K562 (cell line): ENCODE data around the gene ZBTB33. TPM values are rescaled to one million over a fixed set of nuclear protein-coding genes. Genes with fewer than 3 reads are reported as not detected.

Source experiments
- ATAC-seq: fragments of 200-7000 bp; cut with Tn5 transposase; 3 replicates; pipeline ENCODE4 v1.9.1; 2020; ENCODE audit warnings: moderate library complexity
- BruUV-seq: library from RNA; stranded (reverse); fragments of 400-500 nt; replicated peaks from 2 replicates; lab custom pipeline; 2021; lab: Mats Ljungman, UMichigan
- CTCF ChIA-PET: fragments of 300-600 bp; formaldehyde crosslinking; extraction: SDS; loops from one replicate; lab custom pipeline; 2021; ENCODE audit warnings: low intra/inter-chr PET ratio; lab: Yijun Ruan, JAX
- POLR2A ChIA-PET: fragments of 300-600, 350-650 bp; sonication (Branson Sonifier 250); formaldehyde crosslinking; extraction: SDS; loops from one replicate; lab custom pipeline; 2021; ENCODE audit warnings: antibody characterized with exemption, inconsistent platforms; lab: Yijun Ruan, JAX
- DNase-seq, 4 experiments: peaks; one replicate each; pipeline versions ENCODE4 v3.0.0 to v3.0.0-alpha.2; 2011 to 2018; ENCODE audit warnings: low spot score in 3 of 4, mixed read lengths in 3 of 4; ENCODE audit errors: extremely low read depth in 1 of 4
- FAIRE-seq: peaks from 2 replicates; lab custom pipeline; 2011; peaks lifted over from hg19 to GRCh38; lab: Jason Lieb, UNC
- H2AFZ ChIP-seq: 2 replicates; pipeline ENCODE4 v1.6.0; 2011; ENCODE audit warnings: low read depth, low read length, control low read depth, inconsistent platforms
- H3K27ac ChIP-seq: fragments of 200-600 bp; 3 replicates; pipeline ENCODE4 v1.8.0; 2011; ENCODE audit warnings: low read depth, mild to moderate bottlenecking, control low read depth, inconsistent platforms, low read length, moderate library complexity, mixed read lengths; ENCODE audit errors: extremely low read depth
- H3K27me3 ChIP-seq, 2 experiments: fragments of 300-600 bp in 1 of 2; 2 replicates in 1 of 2; 3 replicates in 1 of 2; pipeline versions ENCODE4 v1.6.0 to v1.8.0; 2011; ENCODE audit warnings: inconsistent platforms in 2 of 2, low read length in 2 of 2, mild to moderate bottlenecking in 1 of 2, mixed read lengths in 1 of 2, moderate library complexity in 1 of 2; ENCODE audit not compliant: control insufficient read depth in 2 of 2, insufficient read depth in 2 of 2
- H3K36me3 ChIP-seq: fragments of 300-600 bp; 3 replicates; pipeline ENCODE4 v1.8.0; 2011; ENCODE audit warnings: mild to moderate bottlenecking, low read length, inconsistent platforms; ENCODE audit not compliant: control insufficient read depth, insufficient read depth
- H3K4me1 ChIP-seq, 2 experiments: fragments of 200-600 bp in 1 of 2; replicated peaks in 1 of 2; 2 replicates in 1 of 2; 3 replicates in 1 of 2; pipeline versions ENCODE4 v1.5.1 to v1.8.0; 2011; ENCODE audit warnings: inconsistent platforms in 2 of 2, low read length in 2 of 2, mild to moderate bottlenecking in 1 of 2, mixed read lengths in 1 of 2, moderate library complexity in 1 of 2; ENCODE audit not compliant: control insufficient read depth in 2 of 2, insufficient read depth in 2 of 2
- H3K4me2 ChIP-seq: 2 replicates; pipeline ENCODE4 v1.6.1; 2011; ENCODE audit warnings: low read length, control low read depth, inconsistent platforms, mixed read lengths; ENCODE audit not compliant: insufficient read depth
- H3K4me3 ChIP-seq: fragments of 200-600 bp; sonication (generic), shearing (Covaris generic); 2 replicates; pipeline ENCODE4 v1.5.1; 2016; ENCODE audit warnings: control low read depth, inconsistent platforms
- H3K79me2 ChIP-seq: fragments of 200-600 bp; 3 replicates; pipeline ENCODE4 v1.8.0; 2011; ENCODE audit warnings: low read length, inconsistent platforms; ENCODE audit not compliant: control insufficient read depth, insufficient read depth
- H3K9ac ChIP-seq, 2 experiments: 2 replicates each; pipeline versions ENCODE4 v1.6.0 to v1.6.1; 2011; ENCODE audit warnings: low read depth in 2 of 2, low read length in 2 of 2, control low read depth in 1 of 2, inconsistent platforms in 1 of 2, mild to moderate bottlenecking in 1 of 2, mixed read lengths in 1 of 2; ENCODE audit not compliant: insufficient read depth in 1 of 2
- H3K9me1 ChIP-seq: one replicate; pipeline ENCODE4 v1.6.0; 2011; ENCODE audit warnings: inconsistent platforms, mild to moderate bottlenecking, low read length, moderate library complexity; ENCODE audit not compliant: control insufficient read depth, insufficient read depth
- H3K9me3 ChIP-seq: replicated peaks from 2 replicates; pipeline ENCODE4 v1.5.1; 2011; ENCODE audit warnings: low read depth, low read length, inconsistent platforms; ENCODE audit not compliant: control insufficient read depth, insufficient read depth
- H4K20me1 ChIP-seq: replicated peaks from 2 replicates; pipeline ENCODE4 v1.6.1; 2011; ENCODE audit warnings: low read length, inconsistent platforms, mixed read lengths; ENCODE audit not compliant: control insufficient read depth, insufficient read depth
- CTBP1 ChIP-seq: fragments of 450-650 bp; IDR thresholded peaks from 2 replicates; pipeline ENCODE4 v1.6.1; 2016; ENCODE audit warnings: borderline replicate concordance
- CTCF ChIP-seq, 3 experiments: IDR thresholded peaks in 2 of 3; conservative IDR thresholded peaks in 1 of 3; 2 replicates each; pipeline ENCODE4 v1.5.1; 2011 to 2012; ENCODE audit warnings: low read length in 3 of 3, mild to moderate bottlenecking in 3 of 3, control low read depth in 2 of 3, improper control_type of control experiment in 1 of 3, inconsistent platforms in 1 of 3, low read depth in 1 of 3, mixed read lengths in 1 of 3, moderate library complexity in 1 of 3; ENCODE audit not compliant: insufficient read depth in 2 of 3
- FOXK1 ChIP-seq: sonication (generic); formaldehyde crosslinking; IDR thresholded peaks from 2 replicates; pipeline ENCODE4 v1.8.0; 2022; ENCODE audit warnings: missing genetic modification reagents, mild to moderate bottlenecking, borderline replicate concordance
- KDM1A ChIP-seq, 2 experiments: fragments of 450-650 bp; IDR thresholded peaks; 2 replicates each; pipeline ENCODE4 v1.6.1; 2016; ENCODE audit warnings: mild to moderate bottlenecking in 2 of 2
- SMAD4 ChIP-seq: fragments of 250-450 bp; sonication (Bioruptor Pico); conservative IDR thresholded peaks from 2 replicates; pipeline ENCODE4 v1.8.0; 2021; ENCODE audit warnings: inconsistent platforms, mild to moderate bottlenecking, moderate library complexity
- SP1 ChIP-seq: sonication (generic); formaldehyde crosslinking; IDR thresholded peaks from 2 replicates; pipeline ENCODE4 v1.8.1; 2022; ENCODE audit warnings: mild to moderate bottlenecking, missing genetic modification reagents
- TCF15 ChIP-seq: fragments of 250-450 bp; sonication (Bioruptor Pico); IDR thresholded peaks from 2 replicates; pipeline ENCODE4 v1.8.0; 2022; ENCODE audit warnings: moderate library complexity, mild to moderate bottlenecking, inconsistent platforms
- ZNF274 ChIP-seq: IDR thresholded peaks from 2 replicates; pipeline ENCODE4 v1.6.1; 2011; ENCODE audit warnings: low read depth, mild to moderate bottlenecking, low read length, moderate library complexity, borderline replicate concordance
- ZNF324 ChIP-seq: fragments of 250-450 bp; sonication (Bioruptor Pico); IDR thresholded peaks from 2 replicates; pipeline ENCODE4 v1.4.0; 2020; ENCODE audit warnings: mild to moderate bottlenecking
- in situ Hi-C: fragments of 300-500 bp; cut with MboI; formaldehyde crosslinking; loops from 4 replicates; pipeline ENCODE4 v1.15.0; 2018; ENCODE audit warnings: inconsistent platforms, mixed read lengths
- intact Hi-C: fragments of 100-400 bp; cut with micrococcal nuclease; formaldehyde crosslinking; loops from 2 replicates; pipeline ENCODE4 v1.14.2; 2022
- polyA plus RNA-seq, 8 experiments: library from polyadenylated mRNA; depleted of rRNA in 4 of 8; stranded (reverse) in 5 of 8; unstranded in 3 of 8; fragments of >200 nt; fragmentation: Nextera tagmentation in 2 of 8; fragmentation: Illumina TruSeq in 1 of 8; extraction: Ambion mirVana in 2 of 8; extraction: Trizol in 1 of 8; gene quantifications; 2 replicates each; pipeline versions ENCODE4 v1.2.1 to v1.2.3, GENCODE V29; 2011 to 2014; ENCODE audit warnings: inconsistent platforms in 1 of 8, missing spikeins in 1 of 8
- total RNA-seq, 7 experiments: library from RNA; depleted of rRNA in 6 of 7; stranded (reverse); fragments of >200 nt in 6 of 7; fragmentation: Illumina TruSeq in 2 of 7; extraction: Trizol in 2 of 7; gene quantifications; 2 replicates each; pipeline versions ENCODE4 v1.2.1 to v1.2.3, GENCODE V29; 2011 to 2021; ENCODE audit warnings: low replicate concordance in 1 of 7

Gene ZBTB33
- total and polyA plus RNA-seq, 9 of the 15 experiments (the other 6 are each of a cell fraction or from before 2014, with no cell fraction given), result 5.6 to 29.8 (median 15.6) TPM

GRCh38 chrX:120264341-120264740 lies 13.7 kb downstream of the ZBTB33 start:
- Histone ChIP-seq H3K4me3 (no peak overlapping the region), H3K4me1 (no peaks in the 10 kb centered on the region), H3K9me3 (no peaks in the 10 kb centered on the region), H2AFZ (no peak overlapping the region), H3K27ac (no peak overlapping the region), H3K27me3 (peaks cover 0 to 8% of the 10 kb centered on the region in 2 experiments; a peak in 2 of 5 replicates), H3K36me3 (no peaks in the 10 kb centered on the region), H3K4me2 (no peak overlapping the region), H4K20me1 (0 out of 2 replicates have a peak, but pooled peaks cover 3% of the 10 kb centered on the region), H3K79me2 (no peaks in the 10 kb centered on the region), H3K9me1 (no peaks in the 10 kb centered on the region), H3K9ac (no peak overlapping the region)
- TF ChIP-seq CTBP1, result no peak
- no peak for TF ChIP-seq SP1
- TF ChIP-seq TCF15, result no peak
- no peak for TF ChIP-seq FOXK1 (CRISPR knock-in tag)
- TF ChIP-seq ZNF324 (CRISPR knock-in tag), result no peak
- no peak for TF ChIP-seq CTCF (IDR thresholded peaks at IDR 0.05 in 2 of 3, conservative IDR thresholded peaks at IDR 0.05 in 1 of 3; ENCODE audit: insufficient read depth in 2 of 3, low read depth in 1 of 3, low read length in 3 of 3)
- no peak for TF ChIP-seq KDM1A (IDR thresholded peaks at IDR 0.05)
- no peak for TF ChIP-seq ZNF274
- TF ChIP-seq SMAD4 (CRISPR knock-in tag), result no peak
- FAIRE-seq (no peak), DNase-seq (no peak), ATAC-seq (no peak)
- intact Hi-C loops (no loop called here), in situ Hi-C loops (no loop called here)
- BruUV-seq, result no TSS peak
- ChIA-PET CTCF (no interaction called here), POLR2A (no interaction called here)
